GM18868 (cell line): ENCODE results near the gene RIMBP3B.
"Not testable (repeated sequence)": the region's sequence is repeated elsewhere in the genome, so short reads cannot be mapped to it uniquely, and the experiment has no call there.

Experiments
- ATAC-seq: cut with Tn5 transposase; IDR thresholded peaks from one replicate; pipeline ENCODE4 v1.9.1; 2021; ENCODE audit warnings: mild to moderate bottlenecking, moderate library complexity; ENCODE audit not compliant: unreplicated experiment

Gene RIMBP3B, protein sequence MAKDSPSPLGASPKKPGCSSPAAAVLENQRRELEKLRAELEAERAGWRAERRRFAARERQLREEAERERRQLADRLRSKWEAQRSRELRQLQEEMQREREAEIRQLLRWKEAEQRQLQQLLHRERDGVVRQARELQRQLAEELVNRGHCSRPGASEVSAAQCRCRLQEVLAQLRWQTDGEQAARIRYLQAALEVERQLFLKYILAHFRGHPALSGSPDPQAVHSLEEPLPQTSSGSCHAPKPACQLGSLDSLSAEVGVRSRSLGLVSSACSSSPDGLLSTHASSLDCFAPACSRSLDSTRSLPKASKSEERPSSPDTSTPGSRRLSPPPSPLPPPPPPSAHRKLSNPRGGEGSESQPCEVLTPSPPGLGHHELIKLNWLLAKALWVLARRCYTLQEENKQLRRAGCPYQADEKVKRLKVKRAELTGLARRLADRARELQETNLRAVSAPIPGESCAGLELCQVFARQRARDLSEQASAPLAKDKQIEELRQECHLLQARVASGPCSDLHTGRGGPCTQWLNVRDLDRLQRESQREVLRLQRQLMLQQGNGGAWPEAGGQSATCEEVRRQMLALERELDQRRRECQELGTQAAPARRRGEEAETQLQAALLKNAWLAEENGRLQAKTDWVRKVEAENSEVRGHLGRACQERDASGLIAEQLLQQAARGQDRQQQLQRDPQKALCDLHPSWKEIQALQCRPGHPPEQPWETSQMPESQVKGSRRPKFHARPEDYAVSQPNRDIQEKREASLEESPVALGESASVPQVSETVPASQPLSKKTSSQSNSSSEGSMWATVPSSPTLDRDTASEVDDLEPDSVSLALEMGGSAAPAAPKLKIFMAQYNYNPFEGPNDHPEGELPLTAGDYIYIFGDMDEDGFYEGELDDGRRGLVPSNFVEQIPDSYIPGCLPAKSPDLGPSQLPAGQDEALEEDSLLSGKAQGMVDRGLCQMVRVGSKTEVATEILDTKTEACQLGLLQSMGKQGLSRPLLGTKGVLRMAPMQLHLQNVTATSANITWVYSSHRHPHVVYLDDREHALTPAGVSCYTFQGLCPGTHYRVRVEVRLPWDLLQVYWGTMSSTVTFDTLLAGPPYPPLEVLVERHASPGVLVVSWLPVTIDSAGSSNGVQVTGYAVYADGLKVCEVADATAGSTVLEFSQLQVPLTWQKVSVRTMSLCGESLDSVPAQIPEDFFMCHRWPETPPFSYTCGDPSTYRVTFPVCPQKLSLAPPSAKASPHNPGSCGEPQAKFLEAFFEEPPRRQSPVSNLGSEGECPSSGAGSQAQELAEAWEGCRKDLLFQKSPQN (N-terminal part only)

GRCh38 chr22:21383701-21384467, at the start of gene RIMBP3B:
Gene RIMBP3B, plus strand, starts transcription at chr22:21383751. Its CDS starts 108 bp downstream, at chr22:21383859.
- peak; percentile 74 for ATAC-seq

- not testable (repeated sequence) for ATAC-seq
These were observed 26.0 kb upstream of the RIMBP3B start for GRCh38 chr22:21357527-21357926.

GRCh38 chr22:21360525-21360924, 23.0 kb upstream of the RIMBP3B start:
- ATAC-seq = not testable (repeated sequence)

DNA sequence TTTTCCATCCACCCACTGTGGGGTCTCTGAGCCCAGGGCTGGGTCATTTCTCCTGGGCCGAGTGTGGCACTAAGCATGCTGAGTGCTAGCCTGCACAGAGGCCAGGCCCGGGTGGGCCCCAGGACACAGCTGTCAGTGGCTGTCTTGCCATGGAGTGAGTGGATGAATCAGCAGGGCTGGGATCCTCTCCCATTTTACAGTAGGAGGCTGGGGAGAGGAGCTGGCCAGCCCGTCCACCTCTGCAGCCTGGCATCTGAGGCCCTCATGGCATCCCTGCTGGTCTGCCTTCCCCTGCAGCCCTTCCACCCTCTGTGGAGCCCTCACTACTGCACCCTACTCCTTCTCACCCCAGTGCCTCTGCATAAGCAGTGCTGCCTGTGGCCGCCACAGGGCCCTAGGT, 21.1 kb upstream of the RIMBP3B start:
- not testable (repeated sequence) for ATAC-seq

DNA sequence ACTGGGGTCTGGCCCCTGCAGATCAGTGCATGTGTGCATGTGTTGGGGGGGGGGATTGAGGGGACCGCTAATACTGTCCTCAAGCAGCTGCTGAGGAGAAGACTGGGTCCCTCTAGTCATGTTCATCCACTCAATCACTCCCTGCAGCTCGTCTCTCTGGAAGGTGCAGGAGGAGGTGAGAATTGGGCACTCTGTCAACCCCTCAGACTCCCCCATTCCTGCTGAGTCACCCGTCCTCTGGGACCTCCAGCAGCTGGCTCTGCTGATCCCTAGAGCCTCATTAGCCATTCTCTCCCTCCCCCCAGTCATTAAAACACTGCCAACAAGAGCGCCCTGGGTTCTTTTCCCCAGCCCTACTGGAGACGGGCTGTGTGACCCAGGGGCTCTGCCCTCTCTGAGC, 20.5 kb upstream of the RIMBP3B start:
- not testable (repeated sequence) for ATAC-seq

DNA sequence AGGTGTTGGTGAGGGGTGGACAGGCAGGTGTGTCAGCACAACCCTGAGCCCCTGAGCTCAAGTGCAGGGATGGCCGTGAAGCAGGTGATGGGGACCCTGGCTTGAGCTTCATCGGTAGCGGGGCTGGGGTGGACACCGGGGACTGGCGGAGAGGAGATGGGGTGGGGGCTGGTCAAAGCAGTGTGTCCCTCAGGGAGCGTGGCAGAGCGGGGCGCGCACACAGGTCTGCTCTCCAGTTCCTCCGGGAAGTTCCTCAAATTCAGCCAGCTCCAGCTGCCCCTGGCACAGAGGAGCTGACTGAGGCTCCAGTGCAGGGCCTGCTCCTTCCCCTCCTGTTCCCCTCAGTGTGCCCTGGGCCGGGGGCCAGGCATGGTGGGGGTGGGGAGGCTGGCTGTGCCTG, 19.7 kb upstream of the RIMBP3B start:
- ATAC-seq = not testable (repeated sequence)

DNA sequence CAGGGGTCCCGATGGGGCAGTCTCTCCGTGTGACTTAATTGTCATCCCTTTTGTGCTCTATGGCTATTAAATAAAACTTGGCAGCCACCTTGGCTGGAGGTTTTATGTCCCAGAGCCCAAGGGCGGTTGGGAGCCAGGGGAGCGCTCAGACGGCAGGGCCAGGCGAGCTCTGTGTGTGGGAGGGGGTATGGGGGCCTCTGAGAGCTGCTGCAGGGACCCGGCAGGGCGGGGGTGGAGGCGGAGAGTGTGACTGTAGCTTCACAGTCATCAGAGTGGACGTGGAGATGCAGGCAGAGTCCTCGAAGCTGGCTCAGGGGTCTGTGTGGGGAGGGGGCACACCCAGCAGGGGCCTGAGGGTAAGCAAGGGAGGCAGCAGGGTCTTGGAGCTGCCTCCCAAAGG, 19.2 kb upstream of the RIMBP3B start:
- ATAC-seq = not testable (repeated sequence)

DNA sequence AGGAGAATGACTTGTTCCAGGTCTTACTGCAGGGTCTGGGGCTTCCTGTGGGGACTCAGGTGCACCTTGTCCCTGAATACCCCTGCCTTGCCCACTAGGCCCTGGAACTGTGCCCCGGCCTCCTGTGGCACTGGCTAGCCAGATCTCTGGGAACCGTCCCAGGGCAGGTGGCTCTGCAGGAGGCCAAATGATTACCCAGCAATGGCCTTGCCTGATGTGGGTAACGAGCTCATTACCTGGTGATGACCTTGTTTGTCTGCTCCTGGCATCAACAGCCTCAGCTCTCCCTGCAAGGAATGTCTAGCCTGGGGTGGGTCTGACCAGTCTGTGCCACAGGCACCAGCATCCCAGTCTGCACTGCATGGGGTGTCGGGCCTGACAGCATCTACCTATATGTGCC, 18.2 kb upstream of the RIMBP3B start:
- not testable (repeated sequence) for ATAC-seq

DNA sequence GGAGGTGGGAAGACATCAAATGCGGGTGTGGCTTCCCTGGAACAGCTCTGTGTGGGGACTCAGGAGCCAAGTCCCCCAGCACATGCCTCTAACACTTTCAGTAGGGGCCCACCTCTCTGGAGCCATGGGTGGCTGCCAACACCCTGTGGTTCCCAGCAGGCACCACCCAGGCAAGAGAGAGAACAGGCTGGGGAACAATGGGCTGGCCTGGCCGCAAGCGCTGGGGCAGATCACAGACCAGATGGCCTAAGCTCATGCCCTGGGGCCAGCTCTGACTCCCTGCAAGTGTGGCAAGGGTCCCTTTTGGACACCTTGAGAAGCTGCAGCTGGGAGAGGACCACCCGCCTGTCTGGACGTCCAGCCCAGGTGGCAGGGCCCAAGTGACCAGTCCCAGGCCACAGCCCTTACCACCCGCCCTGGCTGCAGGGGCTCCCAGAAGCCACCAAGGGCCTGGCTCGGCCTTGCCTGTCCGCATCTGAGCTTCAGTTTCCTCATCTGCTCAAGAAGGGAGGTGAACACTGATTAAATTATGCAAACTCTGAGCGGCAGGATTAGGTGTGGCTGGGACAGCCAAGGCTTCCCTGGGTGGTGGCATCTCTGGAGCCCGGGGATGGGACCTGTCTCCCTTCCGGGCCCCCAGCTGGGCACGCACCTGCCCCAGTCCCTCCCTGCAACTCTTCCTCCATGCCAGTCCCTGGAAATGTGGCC, 14.8 kb upstream of the RIMBP3B start:
- not testable (repeated sequence) for ATAC-seq

GRCh38 chr22:21375880-21376279, 7.7 kb upstream of the RIMBP3B start:
- ATAC-seq = not testable (repeated sequence)

GRCh38 chr22:21384468-21385357, 1.2 kb downstream of the RIMBP3B start:
- ATAC-seq = peak; percentile 35

- not testable (repeated sequence) for ATAC-seq
These were observed 5.9 kb downstream of the RIMBP3B start for GRCh38 chr22:21389480-21389879.

GRCh38 chr22:21390013-21390412, 6.5 kb downstream of the RIMBP3B start:
- ATAC-seq = not testable (repeated sequence)

- ATAC-seq = not testable (repeated sequence)
These were observed 11.1 kb downstream of the RIMBP3B start for GRCh38 chr22:21394613-21395012.

GRCh38 chr22:21401197-21401969, 17.8 kb downstream of the RIMBP3B start:
- not testable (repeated sequence) for ATAC-seq

DNA sequence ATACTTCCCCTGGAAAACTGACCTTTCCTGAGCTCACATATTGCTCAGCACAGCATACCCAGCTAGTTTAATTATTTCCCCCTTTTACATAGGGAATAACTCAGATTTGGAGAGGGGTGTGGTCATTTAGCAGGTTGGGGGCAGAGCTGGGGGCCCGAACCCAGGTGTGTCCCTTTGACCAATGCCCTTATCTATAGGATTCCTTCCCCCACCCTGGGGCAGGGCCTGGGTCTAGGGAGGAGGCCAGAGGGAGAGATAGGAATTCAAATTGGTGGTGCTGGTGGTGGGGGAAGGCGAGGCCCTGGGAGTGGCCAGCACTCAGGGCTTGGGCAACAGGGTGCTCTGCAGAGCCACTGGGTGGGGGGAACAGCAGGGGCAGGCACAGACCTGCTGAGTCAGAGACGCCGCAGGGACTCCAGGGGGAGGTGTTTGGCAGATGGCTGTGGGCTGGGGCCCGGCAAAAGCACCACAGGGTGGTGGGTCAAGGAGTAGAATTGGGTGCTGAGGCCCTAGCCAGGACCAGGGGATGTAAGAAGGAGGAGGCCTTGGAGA, 19.3 kb downstream of the RIMBP3B start:
- not testable (repeated sequence) for ATAC-seq

DNA sequence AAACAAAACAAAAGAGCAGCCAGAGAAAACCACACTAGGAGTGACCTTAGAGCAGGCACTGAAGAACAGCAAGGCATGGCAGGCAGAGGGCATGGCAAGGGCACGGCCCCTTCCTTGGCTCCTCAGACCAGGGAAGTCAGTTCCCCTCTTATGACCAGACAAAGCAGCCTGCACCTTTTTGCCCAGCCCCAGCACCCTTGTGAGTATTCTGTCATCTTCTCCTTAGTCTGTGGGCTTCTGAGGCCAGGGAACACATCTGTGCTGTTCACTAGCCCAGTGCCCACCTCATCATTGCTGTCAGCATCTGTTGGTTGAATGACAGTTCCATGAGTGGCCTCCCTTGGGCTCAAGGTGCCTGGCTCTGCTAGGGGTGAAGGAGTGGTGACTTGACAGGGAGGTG, 23.6 kb downstream of the RIMBP3B start:
- ATAC-seq = not testable (repeated sequence)
